GM12873 (cell line): ENCODE measurements around the gene THRB.

Experiments
- CTCF ChIP-seq: IDR thresholded peaks from 2 replicates; pipeline ENCODE4 v1.5.1; 2012; ENCODE audit warnings: low read depth, mild to moderate bottlenecking, moderate library complexity, low read length, control low read depth; ENCODE audit not compliant: insufficient read depth; ENCODE audit errors: missing control alignments

The THRB gene

GRCh38 chr3:24227635-24228034 is 267.0 kb downstream of the THRB start:
- TF ChIP-seq CTCF, result no peak

- no peak for TF ChIP-seq CTCF
These were observed 268.3 kb downstream of the THRB start for GRCh38 chr3:24226397-24226796.

DNA sequence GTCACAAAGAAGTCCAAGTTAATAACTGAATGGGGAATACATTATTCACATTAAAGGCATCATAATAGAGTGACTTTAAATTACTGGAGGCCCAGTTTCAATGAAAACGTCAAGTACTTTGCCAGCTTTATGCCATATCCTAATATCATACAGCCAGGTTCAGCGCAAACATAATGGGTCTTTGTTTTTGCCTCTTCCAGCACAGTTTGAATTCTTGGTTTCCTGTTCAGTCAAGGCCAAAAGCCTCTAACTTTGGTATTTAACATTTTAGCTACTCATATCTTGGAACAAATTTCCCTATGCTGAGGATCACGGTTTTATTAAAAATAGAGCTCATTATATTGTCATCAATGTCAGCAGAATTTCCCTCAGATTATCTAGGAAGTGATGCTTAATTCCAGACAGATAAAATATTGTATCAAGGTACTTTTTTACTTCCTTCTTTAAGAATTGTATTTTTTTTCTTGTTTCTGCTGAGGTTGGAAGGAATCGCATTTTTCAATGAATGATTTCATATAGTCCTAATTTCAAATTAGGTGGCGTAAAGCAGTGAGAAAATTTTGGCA is 269.2 kb downstream of the THRB start:
- TF ChIP-seq CTCF, result no peak

GRCh38 chr3:24224666-24225384 is 269.8 kb downstream of the THRB start:
- TF ChIP-seq CTCF, result no peak

- no peak for TF ChIP-seq CTCF
These were observed 272.4 kb downstream of the THRB start for GRCh38 chr3:24222165-24222805.

DNA sequence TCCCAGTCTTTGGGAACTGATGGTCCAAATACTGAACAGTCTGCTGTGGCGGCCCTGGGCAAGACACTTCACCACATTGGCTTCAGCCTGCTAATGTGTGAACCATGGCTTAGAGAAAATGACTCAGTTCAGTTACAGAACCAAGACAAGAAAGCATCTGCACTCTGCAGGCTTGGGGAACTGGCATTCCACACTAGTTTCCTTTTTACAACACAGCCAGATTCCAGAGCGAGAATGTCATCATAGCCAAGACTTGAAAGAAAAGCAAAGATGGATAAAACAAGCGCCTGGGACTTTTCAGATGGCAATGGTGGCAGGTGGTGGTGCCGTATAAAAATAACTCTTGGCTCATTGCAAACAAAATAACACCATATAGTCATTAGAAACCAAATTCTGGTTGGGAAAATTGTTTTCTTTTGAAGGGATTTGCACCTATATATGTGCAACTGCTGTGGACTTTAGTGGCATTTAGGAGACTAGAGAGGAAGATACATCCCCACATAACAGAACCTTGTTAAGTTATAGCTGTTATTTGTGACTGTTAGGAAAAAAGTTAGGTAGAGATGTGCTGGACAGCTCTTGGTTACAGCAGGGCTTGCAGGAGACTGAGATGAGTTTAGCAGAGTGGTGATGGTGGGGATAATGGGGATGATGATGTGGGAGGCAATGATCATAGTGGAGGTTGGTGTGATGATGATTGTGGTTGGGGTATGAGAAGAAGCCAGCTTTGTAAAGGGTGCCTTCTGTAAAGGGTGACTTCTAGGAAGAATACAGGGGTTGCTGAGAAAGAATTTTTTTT is 273.6 kb downstream of the THRB start:
- no peak for TF ChIP-seq CTCF

- no peak for TF ChIP-seq CTCF
These were observed 279.1 kb downstream of the THRB start for GRCh38 chr3:24215502-24215901.
